Common myeloid progenitor, CD34-positive (primary cell): ENCODE data around the gene THRB.

ENCODE experiments used
- CTCF ChIA-PET: fragments of 350-600 bp; sonication (Branson Sonifier 250); formaldehyde crosslinking; loops from one replicate; lab custom pipeline; 2021; ENCODE audit warnings: antibody characterized with exemption; lab: Charles Lee
- POLR2A ChIA-PET: fragments of 350-600 bp; sonication (Branson Sonifier 250); formaldehyde crosslinking; loops from one replicate; lab custom pipeline; 2021; ENCODE audit warnings: antibody characterized with exemption; lab: Charles Lee
- DNase-seq, 3 donors: peaks; one replicate each; pipeline versions ENCODE4 v3.0.0 to v3.0.0-alpha.2; 2013
- H3K27ac ChIP-seq, 2 experiments: 1 replicate in 1 of 2; 2 replicates in 1 of 2; pipeline ENCODE4 v1.7.0; 2013; ENCODE audit warnings: inconsistent platforms in 2 of 2, low read length in 2 of 2, mild to moderate bottlenecking in 2 of 2, low read depth in 1 of 2, moderate library complexity in 1 of 2; ENCODE audit not compliant: severe bottlenecking in 2 of 2, insufficient read depth in 1 of 2, poor library complexity in 1 of 2
- H3K27me3 ChIP-seq, 5 experiments: replicated peaks in 2 of 5; 1 replicate in 3 of 5; 2 replicates in 2 of 5; pipeline versions ENCODE4 v1.6.1 to v1.7.0; 2013; ENCODE audit warnings: low read length in 4 of 5, mild to moderate bottlenecking in 2 of 5, moderate library complexity in 2 of 5, inconsistent platforms in 1 of 5; ENCODE audit not compliant: insufficient read depth in 5 of 5, control insufficient read depth in 4 of 5
- H3K36me3 ChIP-seq, 4 experiments: 1 replicate in 2 of 4; 2 replicates in 2 of 4; pipeline versions ENCODE4 v1.6.1 to v1.7.0; 2013; ENCODE audit warnings: low read length in 3 of 4, control low read depth in 1 of 4, mild to moderate bottlenecking in 1 of 4; ENCODE audit not compliant: control insufficient read depth in 4 of 4, insufficient read depth in 4 of 4
- H3K4me1 ChIP-seq, 4 experiments: 1 replicate in 3 of 4; 2 replicates in 1 of 4; pipeline versions ENCODE4 v1.6.1 to v1.7.1; 2013; ENCODE audit warnings: low read length in 3 of 4, mild to moderate bottlenecking in 3 of 4, control low read depth in 1 of 4, inconsistent platforms in 1 of 4, moderate library complexity in 1 of 4; ENCODE audit not compliant: control insufficient read depth in 4 of 4, insufficient read depth in 4 of 4; ENCODE audit errors: control extremely low read depth in 1 of 4
- H3K4me3 ChIP-seq, 7 experiments: 1 replicate in 4 of 7; 2 replicates in 3 of 7; pipeline versions ENCODE4 v1.5.1 to v1.7.0; 2013; ENCODE audit warnings: mild to moderate bottlenecking in 7 of 7, low read length in 6 of 7, moderate library complexity in 6 of 7, inconsistent platforms in 2 of 7, low read depth in 2 of 7, control low read depth in 1 of 7; ENCODE audit not compliant: insufficient read depth in 4 of 7, control insufficient read depth in 1 of 7; ENCODE audit errors: extremely low read depth in 1 of 7
- H3K9me3 ChIP-seq, 5 experiments: 1 replicate in 4 of 5; 2 replicates in 1 of 5; pipeline versions ENCODE4 v1.6.1 to v1.7.1; 2013; ENCODE audit warnings: low read length in 4 of 5, mild to moderate bottlenecking in 2 of 5, inconsistent platforms in 1 of 5, low read depth in 1 of 5, moderate library complexity in 1 of 5; ENCODE audit not compliant: control insufficient read depth in 4 of 5, insufficient read depth in 2 of 5; ENCODE audit errors: control extremely low read depth in 1 of 5
- WGBS: methylation state at CpG from one replicate; pipeline ENCODE4 v1.1.5; 2013; ENCODE audit not compliant: insufficient coverage; 5-methylcytosine and 5-hydroxymethylcytosine counted together

Gene THRB

DNA sequence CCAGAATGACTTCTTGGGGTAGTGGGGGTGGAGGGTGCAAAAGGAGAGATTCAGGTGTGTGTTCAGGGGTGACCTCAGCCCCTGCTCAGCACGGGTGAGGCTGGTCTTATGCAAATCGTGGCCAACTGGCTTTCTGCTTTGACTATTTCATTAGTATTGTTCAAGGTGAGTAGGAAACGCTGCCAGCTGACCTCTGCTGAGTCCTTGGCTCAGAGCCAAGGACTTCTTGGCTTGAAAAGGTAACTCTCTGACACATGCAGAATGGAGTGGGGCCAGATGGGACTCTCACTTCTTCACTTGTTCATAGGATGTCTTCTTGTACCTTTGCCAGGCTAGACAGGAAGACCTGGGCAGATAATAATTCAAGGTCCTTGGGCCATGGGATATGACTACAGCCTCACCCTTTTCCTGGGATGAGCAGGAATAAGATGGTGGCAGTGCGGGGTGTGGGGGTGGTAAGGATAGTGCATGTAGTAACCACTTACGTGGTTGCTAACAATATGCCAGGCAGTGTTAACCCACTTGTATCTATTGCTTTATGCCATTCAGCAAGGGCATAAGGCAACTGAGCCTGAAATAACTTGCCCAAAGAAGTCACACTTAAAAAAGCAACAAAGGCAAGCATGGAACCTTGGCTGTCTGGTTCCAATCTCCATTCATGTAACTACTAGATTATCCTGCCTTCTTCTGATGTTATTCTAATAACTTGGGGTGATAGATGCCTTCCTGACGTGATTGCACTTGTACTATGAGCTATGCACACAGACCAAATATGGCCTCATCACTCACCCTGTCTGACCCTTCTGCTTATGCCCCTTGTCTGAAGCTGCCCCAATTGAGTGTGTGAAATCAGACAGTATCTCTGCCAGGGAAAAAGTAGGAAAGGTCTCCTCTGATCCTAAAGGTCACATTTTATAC, 356.4 kb downstream of the THRB start:
- no peak for DNase-seq
- H3K9me3 ChIP-seq = no peaks in the 10 kb centered on the region
- ChIA-PET CTCF (interaction anchor here (1.1 to 3.2 kb wide), 2 partner anchors 11 to 541 kb away, joined by 3 to 13 read pairs; no protein-coding TSS in a partner anchor), POLR2A (no interaction called here)
- H3K27ac ChIP-seq = no peak overlapping the region
- H3K27me3 ChIP-seq = peaks cover 0 to 2% (median 0%) of the 10 kb centered on the region in 5 experiments
- peaks cover 0 to 23% (median 2%) of the 10 kb centered on the region in 4 experiments for H3K36me3 ChIP-seq
- no peak overlapping the region for H3K4me3 ChIP-seq
- WGBS = 100% methylated on average over 3 of the region's 6 CpGs
- no peaks in the 10 kb centered on the region for H3K4me1 ChIP-seq

DNA sequence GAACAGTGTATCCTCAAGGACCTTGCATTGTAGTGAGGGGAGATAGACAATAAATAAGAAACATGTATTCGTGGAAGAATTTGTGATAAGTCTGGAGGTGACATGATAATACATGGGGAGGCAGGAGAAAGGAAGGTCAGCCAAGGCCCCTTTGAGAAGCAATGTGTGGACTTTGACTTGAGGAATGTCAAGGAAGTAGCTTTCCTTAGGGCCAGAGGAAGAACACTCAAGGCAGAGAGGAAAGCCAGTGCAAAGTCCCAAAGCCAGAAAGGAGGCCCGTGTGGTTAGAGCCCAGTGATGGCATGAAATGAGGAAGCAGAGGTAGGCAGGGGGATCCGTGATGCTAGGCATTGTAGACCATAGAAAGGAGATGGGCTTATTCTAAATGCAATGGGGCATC, 357.3 kb downstream of the THRB start:
- ChIA-PET POLR2A (no interaction called here), CTCF (interaction anchor here (1.1 to 3.2 kb wide), 2 partner anchors 12 to 542 kb away, joined by 3 to 13 read pairs; no protein-coding TSS in a partner anchor)
- H3K9me3 ChIP-seq = no peaks in the 10 kb centered on the region
- 89% methylated on average over 3 of the region's 3 CpGs for WGBS
- H3K4me1 ChIP-seq = no peaks in the 10 kb centered on the region
- peaks cover 0 to 26% (median under 1%) of the 10 kb centered on the region in 4 experiments for H3K36me3 ChIP-seq
- no peak overlapping the region for H3K27ac ChIP-seq
- DNase-seq = no peak
- H3K27me3 ChIP-seq = peaks cover 0 to 2% (median 0%) of the 10 kb centered on the region in 5 experiments
- no peak overlapping the region for H3K4me3 ChIP-seq

DNA sequence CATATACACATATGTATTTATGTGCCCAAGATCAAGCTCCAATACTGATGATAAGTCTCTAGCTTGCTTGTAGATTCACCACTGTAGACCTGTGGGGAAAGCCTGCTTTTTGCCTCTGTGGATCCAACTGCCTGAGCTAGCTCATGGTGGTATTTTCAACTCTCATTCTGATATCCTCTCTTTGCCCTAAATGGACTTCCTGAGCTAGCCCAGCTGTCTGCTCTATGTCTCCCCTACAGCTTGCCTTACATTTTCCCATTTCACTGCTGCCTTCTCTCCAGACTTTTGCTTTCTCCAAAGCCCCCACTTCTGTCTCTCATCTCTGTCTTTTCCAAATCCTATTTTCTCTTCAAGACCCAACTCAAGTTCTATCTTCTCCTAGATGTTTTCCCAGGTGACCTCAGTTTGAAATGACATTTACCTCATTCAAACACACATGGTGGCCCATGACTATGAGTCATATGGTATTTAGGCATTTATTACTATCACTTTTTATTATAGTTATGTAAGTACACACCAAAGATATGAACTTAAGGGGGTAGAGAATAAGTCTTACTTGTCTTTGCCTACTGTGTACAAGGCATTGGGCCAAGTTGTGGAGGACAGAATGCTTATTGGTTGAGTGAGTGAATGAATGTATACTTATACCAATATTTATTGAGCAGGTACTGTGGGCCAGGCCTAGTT, 357.9 kb downstream of the THRB start:
- ChIA-PET POLR2A (no interaction called here), CTCF (no interaction called here)
- H3K27ac ChIP-seq = no peak overlapping the region
- no peak overlapping the region for H3K4me3 ChIP-seq
- H3K27me3 ChIP-seq = peaks cover 0 to 2% (median 0%) of the 10 kb centered on the region in 5 experiments
- no peaks in the 10 kb centered on the region for H3K4me1 ChIP-seq
- H3K9me3 ChIP-seq = no peaks in the 10 kb centered on the region
- peaks cover 0 to 29% (median 1%) of the 10 kb centered on the region in 4 experiments for H3K36me3 ChIP-seq
- DNase-seq = no peak

- Histone ChIP-seq H3K36me3 (peaks cover 0 to 28% (median 1%) of the 10 kb centered on the region in 4 experiments), H3K4me1 (no peaks in the 10 kb centered on the region)
- WGBS = 92% methylated on average over 2 of the region's 2 CpGs
These were observed 359.4 kb downstream of the THRB start for GRCh38 chr3:24135280-24135679.

GRCh38 chr3:24133942-24134341, 360.7 kb downstream of the THRB start:
- H3K36me3 ChIP-seq = peaks cover 0 to 31% (median 1%) of the 10 kb centered on the region in 4 experiments
- DNase-seq = no peak
- 100% methylated on average over 1 of the region's 2 CpGs for WGBS
- no peaks in the 10 kb centered on the region for H3K9me3 ChIP-seq
- no peaks in the 10 kb centered on the region for H3K27me3 ChIP-seq
- no peak overlapping the region for H3K4me3 ChIP-seq
- POLR2A ChIA-PET = no interaction called here
- H3K27ac ChIP-seq = no peak overlapping the region
- no peaks in the 10 kb centered on the region for H3K4me1 ChIP-seq
- CTCF ChIA-PET = no interaction called here

More at GRCh38 chr3:24135280-24135679, 359.4 kb downstream of the THRB start:
- no peak for DNase-seq
- Histone ChIP-seq H3K9me3 (no peaks in the 10 kb centered on the region), H3K27ac (no peak overlapping the region), H3K4me3 (no peak overlapping the region), H3K27me3 (no peaks in the 10 kb centered on the region)
- ChIA-PET CTCF (no interaction called here), POLR2A (no interaction called here)

GRCh38 chr3:24133436-24133835, 361.2 kb downstream of the THRB start:
- ChIA-PET POLR2A (no interaction called here), CTCF (no interaction called here)
- Histone ChIP-seq H3K36me3 (peaks cover 0 to 31% (median 1%) of the 10 kb centered on the region in 4 experiments), H3K9me3 (no peaks in the 10 kb centered on the region), H3K27ac (no peak overlapping the region), H3K4me1 (no peaks in the 10 kb centered on the region), H3K27me3 (no peaks in the 10 kb centered on the region), H3K4me3 (no peak overlapping the region)
- no peak for DNase-seq

DNA sequence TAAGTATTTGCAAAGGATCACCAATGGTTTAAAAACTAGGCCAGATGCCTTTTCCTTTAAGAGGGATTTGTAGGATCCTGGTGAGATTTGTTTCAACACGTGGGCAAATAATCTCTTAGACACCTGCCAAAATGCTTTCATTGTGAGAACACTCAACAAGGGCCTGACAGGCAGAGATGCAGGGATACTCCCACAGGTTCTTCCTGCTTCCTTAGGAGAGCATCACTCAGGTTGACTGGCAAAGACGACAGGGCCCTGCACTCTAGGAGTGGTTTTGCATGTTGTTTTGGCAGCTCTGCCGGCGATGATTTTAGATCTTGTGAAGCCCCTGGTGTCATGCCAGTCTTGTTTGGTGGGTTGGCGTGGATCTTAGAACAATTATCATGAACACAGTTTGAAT, 365.1 kb downstream of the THRB start:
- Histone ChIP-seq H3K4me3 (no peak overlapping the region), H3K9me3 (no peaks in the 10 kb centered on the region), H3K4me1 (no peaks in the 10 kb centered on the region), H3K27me3 (no peaks in the 10 kb centered on the region), H3K36me3 (peaks cover 0 to 36% (median 1%) of the 10 kb centered on the region in 4 experiments), H3K27ac (no peak overlapping the region)
- ChIA-PET POLR2A (interaction anchor here (0.6 kb wide), 1 partner anchor 635 kb away, joined by 8 read pairs; no protein-coding TSS in a partner anchor), CTCF (no interaction called here)
- 100% methylated on average over 4 of the region's 5 CpGs for WGBS
- DNase-seq = no peak
